Measurements from ENCODE around the gene CHST6. TPM values are rescaled to one million over a fixed set of nuclear protein-coding genes. Genes with fewer than 3 reads are reported as not detected.

CHST6 gene
- total RNA-seq, 2 donors from 2014 or later, result 2.8 to 3.5 TPM

DNA sequence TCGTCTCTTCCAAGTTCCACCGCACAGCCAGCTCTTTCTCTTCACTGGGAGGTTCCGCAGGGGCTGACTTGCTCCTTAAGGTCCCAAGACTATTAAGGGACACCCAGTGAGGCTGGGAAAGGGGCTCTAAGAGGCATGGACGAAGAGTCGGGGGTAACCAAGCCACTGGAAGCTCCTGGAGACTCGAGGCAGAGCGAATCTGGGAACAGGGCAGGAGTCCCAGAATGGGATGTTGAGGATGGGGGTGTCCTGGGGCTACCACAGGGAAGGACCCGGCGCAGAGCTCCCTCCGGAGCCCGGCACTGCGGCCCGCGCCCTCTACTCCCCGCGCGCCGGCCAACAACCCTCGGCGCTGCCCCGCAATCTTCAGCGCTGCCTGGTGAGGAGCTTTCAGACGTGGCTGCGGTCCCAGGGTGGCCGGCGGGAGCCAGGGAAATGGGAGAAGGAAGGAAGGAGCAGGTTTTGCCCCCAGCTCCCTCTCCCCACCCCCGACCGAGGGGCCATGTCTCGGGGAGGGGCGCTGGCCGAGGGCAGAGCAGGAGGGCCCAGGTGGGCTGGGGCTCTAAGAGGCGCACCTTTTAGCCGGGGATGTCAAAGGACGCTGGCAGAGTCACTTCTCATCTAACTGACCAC is 40.1 kb upstream of the CHST6 start:
- H3K27ac ChIP-seq, result no peak overlapping the region
- no peak overlapping the region for H3K4me3 ChIP-seq
- H3K27me3 ChIP-seq, result no peaks in the 10 kb centered on the region
- H3K9me3 ChIP-seq, result no peaks in the 10 kb centered on the region
- H3K36me3 ChIP-seq, result no peaks in the 10 kb centered on the region
- peaks cover 0 to 6% of the 10 kb centered on the region in 2 donors for H3K4me1 ChIP-seq
- DNase-seq (ENCODE audit: low spot score), result no peak
- TF ChIP-seq, protein P1, sequence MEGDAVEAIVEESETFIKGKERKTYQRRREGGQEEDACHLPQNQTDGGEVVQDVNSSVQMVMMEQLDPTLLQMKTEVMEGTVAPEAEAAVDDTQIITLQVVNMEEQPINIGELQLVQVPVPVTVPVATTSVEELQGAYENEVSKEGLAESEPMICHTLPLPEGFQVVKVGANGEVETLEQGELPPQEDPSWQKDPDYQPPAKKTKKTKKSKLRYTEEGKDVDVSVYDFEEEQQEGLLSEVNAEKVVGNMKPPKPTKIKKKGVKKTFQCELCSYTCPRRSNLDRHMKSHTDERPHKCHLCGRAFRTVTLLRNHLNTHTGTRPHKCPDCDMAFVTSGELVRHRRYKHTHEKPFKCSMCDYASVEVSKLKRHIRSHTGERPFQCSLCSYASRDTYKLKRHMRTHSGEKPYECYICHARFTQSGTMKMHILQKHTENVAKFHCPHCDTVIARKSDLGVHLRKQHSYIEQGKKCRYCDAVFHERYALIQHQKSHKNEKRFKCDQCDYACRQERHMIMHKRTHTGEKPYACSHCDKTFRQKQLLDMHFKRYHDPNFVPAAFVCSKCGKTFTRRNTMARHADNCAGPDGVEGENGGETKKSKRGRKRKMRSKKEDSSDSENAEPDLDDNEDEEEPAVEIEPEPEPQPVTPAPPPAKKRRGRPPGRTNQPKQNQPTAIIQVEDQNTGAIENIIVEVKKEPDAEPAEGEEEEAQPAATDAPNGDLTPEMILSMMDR (IDR thresholded peaks at IDR 0.05), result no peak

GRCh38 chr16:75534560-75535205 is 39.4 kb upstream of the CHST6 start:
- peaks cover 0 to 6% of the 10 kb centered on the region in 2 donors for H3K4me1 ChIP-seq
- H3K4me3 ChIP-seq, result no peak overlapping the region
- no peaks in the 10 kb centered on the region for H3K27me3 ChIP-seq
- TF ChIP-seq, protein P1 (IDR thresholded peaks at IDR 0.05), result no peak
- no peaks in the 10 kb centered on the region for H3K9me3 ChIP-seq
- DNase-seq (ENCODE audit: low spot score), result no peak
- no peak overlapping the region for H3K27ac ChIP-seq
- H3K36me3 ChIP-seq, result no peaks in the 10 kb centered on the region

GRCh38 chr16:75532791-75533190 is 37.5 kb upstream of the CHST6 start:
- no peaks in the 10 kb centered on the region for H3K4me1 ChIP-seq
- H3K27ac ChIP-seq, result no peak overlapping the region
- no peak overlapping the region for H3K4me3 ChIP-seq
- no peaks in the 10 kb centered on the region for H3K27me3 ChIP-seq
- DNase-seq (ENCODE audit: low spot score), result no peak
- H3K36me3 ChIP-seq, result no peaks in the 10 kb centered on the region
- no peaks in the 10 kb centered on the region for H3K9me3 ChIP-seq
- TF ChIP-seq, protein P1 (IDR thresholded peaks at IDR 0.05), result no peak

DNA sequence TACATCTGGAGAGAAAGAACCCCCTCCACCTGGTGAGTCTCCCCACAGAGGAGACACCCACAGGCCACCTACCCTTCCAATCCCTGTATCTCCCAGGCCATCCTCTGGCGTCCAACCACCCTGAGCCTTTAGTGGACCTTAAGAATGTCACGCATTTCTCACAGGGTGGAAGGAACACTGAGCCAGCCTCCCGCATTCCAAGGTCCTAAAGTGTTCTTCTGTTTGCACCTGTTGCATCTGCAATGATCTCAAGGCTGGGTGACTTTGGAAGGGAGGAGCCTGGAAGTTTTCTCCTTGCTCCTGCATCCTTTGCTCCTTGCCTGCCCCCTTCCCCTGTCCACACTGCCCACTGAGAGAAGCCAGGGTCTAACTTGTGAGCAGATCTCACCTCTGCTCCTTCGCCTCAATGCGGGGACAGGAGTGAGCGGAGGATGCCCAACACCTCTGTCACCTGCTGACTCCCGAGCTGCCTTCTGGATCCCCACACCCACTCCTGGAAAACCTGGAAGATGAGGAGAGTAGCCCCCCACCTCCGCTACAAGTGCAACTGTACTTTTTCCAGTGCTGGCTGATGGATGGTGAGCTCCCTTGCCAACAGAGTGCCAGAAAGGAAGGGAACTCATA is 37.0 kb upstream of the CHST6 start:
- Histone ChIP-seq H3K27ac (no peak overlapping the region), H3K9me3 (no peaks in the 10 kb centered on the region), H3K4me1 (no peaks in the 10 kb centered on the region), H3K27me3 (no peaks in the 10 kb centered on the region), H3K36me3 (no peaks in the 10 kb centered on the region), H3K4me3 (no peak overlapping the region)
- no peak for DNase-seq (ENCODE audit: low spot score)
- TF ChIP-seq, protein P1 (IDR thresholded peaks at IDR 0.05), result no peak

- DNase-seq (ENCODE audit: low spot score), result no peak
- Histone ChIP-seq H3K9me3 (no peaks in the 10 kb centered on the region), H3K36me3 (no peaks in the 10 kb centered on the region), H3K4me1 (no peaks in the 10 kb centered on the region), H3K27me3 (no peaks in the 10 kb centered on the region), H3K27ac (no peak overlapping the region), H3K4me3 (no peak overlapping the region)
- TF ChIP-seq, protein P1 (IDR thresholded peaks at IDR 0.05), result no peak
Measured at GRCh38 chr16:75529959-75530358, 34.7 kb upstream of the CHST6 start.
